Measurements from ENCODE around the gene ITPRID1. TPM values are rescaled to one million over a fixed set of nuclear protein-coding genes. Genes with fewer than 3 reads are reported as not detected.

The ITPRID1 gene
- total RNA-seq, 1 experiment from 2014 or later = 0.21 TPM

- CTCF ChIA-PET = no interaction called here
- intact Hi-C loops (cut with micrococcal nuclease; ENCODE audit: unreplicated experiment) = no loop called here
- H3K36me3 ChIP-seq (ENCODE audit: insufficient read depth, low read length, poor library complexity, severe bottlenecking) = no peaks in the 10 kb centered on the region
- H3K27ac ChIP-seq (ENCODE audit: low read depth, low read length, poor library complexity, severe bottlenecking) = no peak overlapping the region
- POLR2A ChIA-PET (ENCODE audit: low non-redundant PET) = no interaction called here
- no peaks in the 10 kb centered on the region for H3K4me1 ChIP-seq (ENCODE audit: insufficient read depth, low read length, poor library complexity, severe bottlenecking)
- no peak overlapping the region for H3K4me3 ChIP-seq (ENCODE audit: low read depth, low read length, poor library complexity, severe bottlenecking)
- TF ChIP-seq EZH2 (IDR thresholded peaks at IDR 0.05; ENCODE audit: borderline replicate concordance, low read depth, low read length, poor library complexity, severe bottlenecking) (no peak), CTCF (conservative IDR thresholded peaks at IDR 0.05; ENCODE audit: low read depth, low read length) (no peak)
- H3K9me3 ChIP-seq (ENCODE audit: low read depth, low read length, poor library complexity, severe bottlenecking) = no peaks in the 10 kb centered on the region
- DNase-seq (ENCODE audit: low spot score) = no peak
- no peaks in the 10 kb centered on the region for H3K27me3 ChIP-seq (replicated peaks; ENCODE audit: insufficient read depth, low read depth, low read length, poor library complexity)
- BruUV-seq (replicated peaks) = no TSS peak
These were observed 185.2 kb downstream of the ITPRID1 start for GRCh38 chr7:31699050-31699449.

- intact Hi-C loops (cut with micrococcal nuclease; ENCODE audit: unreplicated experiment) = no loop called here
- ChIA-PET POLR2A (ENCODE audit: low non-redundant PET) (no interaction called here), CTCF (no interaction called here)
- Histone ChIP-seq H3K4me1 (ENCODE audit: insufficient read depth, low read length, poor library complexity, severe bottlenecking) (no peaks in the 10 kb centered on the region), H3K27me3 (replicated peaks; ENCODE audit: insufficient read depth, low read depth, low read length, poor library complexity) (peaks cover 7% of the 10 kb centered on the region), H3K4me3 (ENCODE audit: low read depth, low read length, poor library complexity, severe bottlenecking) (no peak overlapping the region), H3K36me3 (ENCODE audit: insufficient read depth, low read length, poor library complexity, severe bottlenecking) (no peaks in the 10 kb centered on the region), H3K27ac (ENCODE audit: low read depth, low read length, poor library complexity, severe bottlenecking) (no peak overlapping the region), H3K9me3 (ENCODE audit: low read depth, low read length, poor library complexity, severe bottlenecking) (no peaks in the 10 kb centered on the region)
- no TSS peak for BruUV-seq (replicated peaks)
- no peak for TF ChIP-seq EZH2 (IDR thresholded peaks at IDR 0.05; ENCODE audit: borderline replicate concordance, low read depth, low read length, poor library complexity, severe bottlenecking)
- no peak for TF ChIP-seq CTCF (conservative IDR thresholded peaks at IDR 0.05; ENCODE audit: low read depth, low read length)
- DNase-seq (ENCODE audit: low spot score) = no peak
These were observed 188.5 kb downstream of the ITPRID1 start for GRCh38 chr7:31702354-31702753.

- H3K27me3 ChIP-seq (replicated peaks; ENCODE audit: insufficient read depth, low read depth, low read length, poor library complexity) = peaks cover 12% of the 10 kb centered on the region
- CTCF ChIA-PET = interaction anchor here (0.6 kb wide), 1 partner anchor 355 kb away, joined by 3 read pairs; no protein-coding TSS in a partner anchor
- no peak for TF ChIP-seq CTCF (conservative IDR thresholded peaks at IDR 0.05; ENCODE audit: low read depth, low read length)
- no peak for TF ChIP-seq EZH2 (IDR thresholded peaks at IDR 0.05; ENCODE audit: borderline replicate concordance, low read depth, low read length, poor library complexity, severe bottlenecking)
These were observed 191.5 kb downstream of the ITPRID1 start for GRCh38 chr7:31705377-31705776.

More at GRCh38 chr7:31705377-31705776, 191.5 kb downstream of the ITPRID1 start:
- BruUV-seq (replicated peaks) = no TSS peak
- POLR2A ChIA-PET (ENCODE audit: low non-redundant PET) = no interaction called here
- H3K27ac ChIP-seq (ENCODE audit: low read depth, low read length, poor library complexity, severe bottlenecking) = no peak overlapping the region
- H3K9me3 ChIP-seq (ENCODE audit: low read depth, low read length, poor library complexity, severe bottlenecking) = no peaks in the 10 kb centered on the region
- DNase-seq (ENCODE audit: low spot score) = no peak
- H3K4me1 ChIP-seq (ENCODE audit: insufficient read depth, low read length, poor library complexity, severe bottlenecking) = no peaks in the 10 kb centered on the region
- H3K4me3 ChIP-seq (ENCODE audit: low read depth, low read length, poor library complexity, severe bottlenecking) = no peak overlapping the region
- no peaks in the 10 kb centered on the region for H3K36me3 ChIP-seq (ENCODE audit: insufficient read depth, low read length, poor library complexity, severe bottlenecking)
- intact Hi-C loops (cut with micrococcal nuclease; ENCODE audit: unreplicated experiment) = no loop called here

Data from A673 (cell line).